GM04503 (cell line): ENCODE data around the gene MAST1.
"Not testable (repeated sequence)": the region's sequence is repeated elsewhere in the genome, so short reads cannot be mapped to it uniquely, and the experiment has no call there.

Experiments used
- DNase-seq: peaks from one replicate; pipeline ENCODE4 v3.0.0-alpha.2; 2012; ENCODE audit warnings: low read depth

MAST1 gene

GRCh38 chr19:12838182-12838885, at the start of gene MAST1:
Gene MAST1, plus strand, starts transcription at chr19:12838515. Its CDS starts 58 bp downstream, at chr19:12838573.
- DNase-seq: no peak

GRCh38 chr19:12788682-12789097, 49.6 kb upstream of the MAST1 start:
- no peak for DNase-seq

GRCh38 chr19:12789098-12789903, 49.0 kb upstream of the MAST1 start:
- no peak for DNase-seq

- DNase-seq: peak; percentile 75
These were observed 48.3 kb upstream of the MAST1 start for GRCh38 chr19:12789904-12790619.

- no peak for DNase-seq
These were observed 47.5 kb upstream of the MAST1 start for GRCh38 chr19:12790628-12791344.

GRCh38 chr19:12791345-12792050, 46.8 kb upstream of the MAST1 start, which contains the start of gene JUNB:
Gene JUNB, plus strand, starts transcription at chr19:12791486. Its CDS starts 286 bp downstream, at chr19:12791772.
- DNase-seq: peak; percentile 71

- DNase-seq: no peak
These were observed 46.1 kb upstream of the MAST1 start for GRCh38 chr19:12792051-12792852.

- DNase-seq: no peak
These were observed 45.4 kb upstream of the MAST1 start for GRCh38 chr19:12792853-12793289.

GRCh38 chr19:12793290-12794195, 44.8 kb upstream of the MAST1 start:
- DNase-seq: no peak

- no peak for DNase-seq
These were observed 43.9 kb upstream of the MAST1 start for GRCh38 chr19:12794196-12794941.

GRCh38 chr19:12794971-12795381, 43.3 kb upstream of the MAST1 start:
- no peak for DNase-seq

GRCh38 chr19:12796146-12797071, 41.9 kb upstream of the MAST1 start:
- no peak for DNase-seq

- DNase-seq: no peak
These were observed 41.2 kb upstream of the MAST1 start for GRCh38 chr19:12797141-12797587.

GRCh38 chr19:12797607-12798006, 40.7 kb upstream of the MAST1 start:
- DNase-seq: not testable (repeated sequence)

GRCh38 chr19:12799742-12800465, 38.4 kb upstream of the MAST1 start:
- DNase-seq: no peak

- DNase-seq: no peak
These were observed 37.9 kb upstream of the MAST1 start for GRCh38 chr19:12800466-12800770.
